ENCODE data around the gene COL12A1.

DNA sequence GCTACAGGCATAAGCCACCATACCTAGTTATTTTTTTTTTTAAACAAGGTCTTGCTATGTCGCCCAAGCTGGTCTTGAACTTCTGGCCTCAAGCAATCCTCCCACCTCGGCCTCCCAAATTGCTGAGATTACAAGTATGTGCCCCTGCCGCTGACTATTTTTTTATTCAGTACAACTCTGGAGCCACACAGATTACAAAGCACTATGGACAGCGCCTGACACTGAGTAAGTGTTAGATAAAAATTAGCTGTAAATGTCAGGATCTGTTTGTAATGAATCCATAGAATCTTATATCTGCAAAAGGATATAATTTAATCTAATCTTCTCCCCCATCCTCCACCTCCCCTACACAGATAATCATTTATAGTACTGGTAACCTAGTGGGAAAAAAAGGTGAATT, 15.3 kb upstream of the COL12A1 start:
- TF ChIP-seq, protein P1, sequence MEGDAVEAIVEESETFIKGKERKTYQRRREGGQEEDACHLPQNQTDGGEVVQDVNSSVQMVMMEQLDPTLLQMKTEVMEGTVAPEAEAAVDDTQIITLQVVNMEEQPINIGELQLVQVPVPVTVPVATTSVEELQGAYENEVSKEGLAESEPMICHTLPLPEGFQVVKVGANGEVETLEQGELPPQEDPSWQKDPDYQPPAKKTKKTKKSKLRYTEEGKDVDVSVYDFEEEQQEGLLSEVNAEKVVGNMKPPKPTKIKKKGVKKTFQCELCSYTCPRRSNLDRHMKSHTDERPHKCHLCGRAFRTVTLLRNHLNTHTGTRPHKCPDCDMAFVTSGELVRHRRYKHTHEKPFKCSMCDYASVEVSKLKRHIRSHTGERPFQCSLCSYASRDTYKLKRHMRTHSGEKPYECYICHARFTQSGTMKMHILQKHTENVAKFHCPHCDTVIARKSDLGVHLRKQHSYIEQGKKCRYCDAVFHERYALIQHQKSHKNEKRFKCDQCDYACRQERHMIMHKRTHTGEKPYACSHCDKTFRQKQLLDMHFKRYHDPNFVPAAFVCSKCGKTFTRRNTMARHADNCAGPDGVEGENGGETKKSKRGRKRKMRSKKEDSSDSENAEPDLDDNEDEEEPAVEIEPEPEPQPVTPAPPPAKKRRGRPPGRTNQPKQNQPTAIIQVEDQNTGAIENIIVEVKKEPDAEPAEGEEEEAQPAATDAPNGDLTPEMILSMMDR (optimal IDR thresholded peaks at IDR 0.05 in 1 of 3, IDR thresholded peaks at IDR 0.05 in 1 of 3, conservative IDR thresholded peaks at IDR 0.05 in 1 of 3; ENCODE audit: extremely low read depth in 1 of 3, insufficient read depth in 2 of 3, low read length in 3 of 3): no peak
- TF ChIP-seq EZH2 (IDR thresholded peaks at IDR 0.05; ENCODE audit: low read length): no peak

Data from keratinocyte (primary cell).